Gastroesophageal sphincter (tissue), 4 donors: ENCODE measurements around the gene GAMT. TPM values are rescaled to one million over a fixed set of nuclear protein-coding genes. Genes with fewer than 3 reads are reported as not detected.

Source experiments
- ATAC-seq: fragments of 150-250 bp; one replicate; pipeline ENCODE4 v1.9.1; 2016; ENCODE audit warnings: mild to moderate bottlenecking, moderate library complexity
- H3K27ac ChIP-seq, 4 donors: fragments of 200-600 bp; sonication (generic) in 3 of 4; 1 replicate in 3 of 4; 2 replicates in 1 of 4; pipeline ENCODE4 v1.5.1; 2016 to 2019
- H3K27me3 ChIP-seq: fragments of 200-600 bp; sonication (generic); one replicate; pipeline ENCODE4 v1.5.1; 2019
- H3K36me3 ChIP-seq, 2 donors: fragments of 200-600 bp; sonication (generic); one replicate each; pipeline ENCODE4 v1.5.1; 2019; ENCODE audit warnings: control low read depth in 1 of 2
- H3K4me1 ChIP-seq, 3 donors: fragments of 200-600 bp; sonication (generic); 1 replicate in 2 of 3; 2 replicates in 1 of 3; pipeline ENCODE4 v1.5.1; 2016 to 2019; ENCODE audit warnings: control low read depth in 2 of 3
- H3K4me3 ChIP-seq, 2 donors: fragments of 200-600 bp; sonication (generic); one replicate each; pipeline ENCODE4 v1.5.1; 2019; ENCODE audit warnings: mild to moderate bottlenecking in 1 of 2, moderate library complexity in 1 of 2
- H3K9me3 ChIP-seq, 3 donors: fragments of 200-600 bp; sonication (generic); one replicate each; pipeline ENCODE4 v1.5.1; 2017 to 2019; ENCODE audit warnings: control low read depth in 2 of 3
- CTCF ChIP-seq, 4 experiments: fragments of 200-600 bp in 2 of 4; fragments of 450-650 bp in 2 of 4; sonication (generic) in 1 of 4; IDR thresholded peaks; one replicate each; pipeline ENCODE4 v1.5.1; 2017 to 2019; ENCODE audit warnings: antibody characterized with exemption in 4 of 4, mild to moderate bottlenecking in 2 of 4, moderate library complexity in 2 of 4
- EP300 ChIP-seq: sonication (generic); formaldehyde crosslinking; IDR thresholded peaks from one replicate; pipeline ENCODE4 v1.6.1; 2017; ENCODE audit warnings: antibody characterized with exemption, mild to moderate bottlenecking
- POLR2A ChIP-seq, 2 donors: fragments of 450-650 bp; IDR thresholded peaks; one replicate each; pipeline ENCODE4 v1.6.1; 2017; ENCODE audit warnings: antibody characterized with exemption in 2 of 2, mild to moderate bottlenecking in 2 of 2, moderate library complexity in 1 of 2
- POLR2AphosphoS5 ChIP-seq: sonication (generic); formaldehyde crosslinking; IDR thresholded peaks from one replicate; pipeline ENCODE4 v1.6.1; 2017; ENCODE audit warnings: antibody characterized with exemption
- WGBS, 2 donors: methylation state at CpG; one replicate each; pipeline ENCODE4 v1.1.5; 2018; ENCODE audit warnings: low coverage in 1 of 2; 5-methylcytosine and 5-hydroxymethylcytosine counted together
- total RNA-seq, 4 donors: library from RNA; depleted of rRNA; stranded (reverse); fragments of >200 nt; gene quantifications; one replicate each; pipeline ENCODE4 v1.1.0, GENCODE V29; 2016

Gene GAMT
- total RNA-seq, 4 donors from 2014 or later, result 10.4 to 14.7 (median 10.9) TPM

GRCh38 chr19:1370579-1371361, 30.6 kb downstream of the GAMT start:
- H3K27ac ChIP-seq, result no peak overlapping the region
- no peak for TF ChIP-seq POLR2AphosphoS5
- TF ChIP-seq POLR2A (IDR thresholded peaks at IDR 0.05), result no peak
- no peak for TF ChIP-seq EP300
- TF ChIP-seq CTCF (IDR thresholded peaks at IDR 0.05), result no peak
- no peaks in the 10 kb centered on the region for H3K27me3 ChIP-seq
- H3K4me1 ChIP-seq, result peaks cover 0 to 26% (median 11%) of the 10 kb centered on the region in 3 donors
- peaks cover 0 to 91% of the 10 kb centered on the region in 2 donors for H3K36me3 ChIP-seq
- no peak for ATAC-seq
- H3K9me3 ChIP-seq, result no peaks in the 10 kb centered on the region
- 100% methylated on average over 2 of the region's 52 CpGs; no CpG with 5 or more reads in 1 of the 2 donors for WGBS, 2 donors
- H3K4me3 ChIP-seq, result no peak overlapping the region

- Histone ChIP-seq H3K27me3 (no peaks in the 10 kb centered on the region), H3K4me3 (no peak overlapping the region), H3K27ac (no peak overlapping the region), H3K36me3 (peaks cover 0 to 100% of the 10 kb centered on the region in 2 donors), H3K4me1 (peaks cover 0 to 20% (median 11%) of the 10 kb centered on the region in 3 donors), H3K9me3 (no peaks in the 10 kb centered on the region)
- ATAC-seq, result no peak
- 90 to 100% methylated on average over 2 to 5 of the region's 18 CpGs for WGBS, 2 donors
- TF ChIP-seq POLR2A (IDR thresholded peaks at IDR 0.05), result no peak
- no peak for TF ChIP-seq EP300
- no peak for TF ChIP-seq CTCF (IDR thresholded peaks at IDR 0.05)
- no peak for TF ChIP-seq POLR2AphosphoS5
These were observed 32.0 kb downstream of the GAMT start for GRCh38 chr19:1369214-1369805.

GRCh38 chr19:1366899-1367870, 34.2 kb downstream of the GAMT start:
- WGBS, 2 donors, result 80 to 83% methylated on average over 4 to 19 of the region's 35 CpGs
- H3K4me3 ChIP-seq, result no peak overlapping the region
- TF ChIP-seq EP300, result no peak
- TF ChIP-seq POLR2AphosphoS5, result no peak
- no peak for TF ChIP-seq POLR2A (IDR thresholded peaks at IDR 0.05)
- TF ChIP-seq CTCF (IDR thresholded peaks at IDR 0.05), result no peak
- no peaks in the 10 kb centered on the region for H3K27me3 ChIP-seq
- ATAC-seq, result no peak
- peaks cover 0 to 100% of the 10 kb centered on the region in 2 donors for H3K36me3 ChIP-seq
- peaks cover 0 to 10% (median 1%) of the 10 kb centered on the region in 3 donors for H3K4me1 ChIP-seq
- no peak overlapping the region for H3K27ac ChIP-seq
- H3K9me3 ChIP-seq, result no peaks in the 10 kb centered on the region

GRCh38 chr19:1366296-1366695, 35.0 kb downstream of the GAMT start:
- H3K27ac ChIP-seq, result no peak overlapping the region
- no peak for ATAC-seq
- H3K4me1 ChIP-seq, result peaks cover 0 to 19% (median 10%) of the 10 kb centered on the region in 3 donors
- H3K27me3 ChIP-seq, result no peaks in the 10 kb centered on the region
- TF ChIP-seq EP300 (no peak), CTCF (IDR thresholded peaks at IDR 0.05) (no peak), POLR2AphosphoS5 (no peak), POLR2A (IDR thresholded peaks at IDR 0.05) (no peak)
- peaks cover 0 to 98% of the 10 kb centered on the region in 2 donors for H3K36me3 ChIP-seq
- H3K4me3 ChIP-seq, result no peak overlapping the region
- no peaks in the 10 kb centered on the region for H3K9me3 ChIP-seq
- 85 to 95% methylated on average over 4 to 8 of the region's 10 CpGs for WGBS, 2 donors
